GM23338 (cell line): ENCODE results near the gene CTNS. TPM values are rescaled to one million over a fixed set of nuclear protein-coding genes. Genes with fewer than 3 reads are reported as not detected.
A peak's percentile ranks its signal among the peaks of the same experiment; 100 is the strongest.

Experiments used
- ATAC-seq: fragments of 200-7000 bp; cut with Tn5 transposase; 3 replicates; pipeline ENCODE4 v1.9.1; 2020
- DNase-seq: peaks from one replicate; pipeline ENCODE4 v3.0.0-alpha.2; 2015; ENCODE audit warnings: low spot score
- H2AFZ ChIP-seq: fragments of 200-600 bp; sonication (generic); 2 replicates; pipeline ENCODE4 v1.8.0; 2016; ENCODE audit warnings: antibody characterized with exemption, mild to moderate bottlenecking, moderate library complexity
- H3F3A ChIP-seq: fragments of 200-600 bp; sonication (generic); replicated peaks from 2 replicates; pipeline ENCODE4 v1.8.0; 2017; ENCODE audit warnings: antibody characterized with exemption, mixed run types, low read depth
- H3K27ac ChIP-seq: fragments of 200-600 bp; sonication (generic); 2 replicates; pipeline ENCODE4 v1.6.1; 2016; ENCODE audit warnings: low read depth
- H3K27me3 ChIP-seq: fragments of 200-600 bp; sonication (generic); 2 replicates; pipeline ENCODE4 v1.8.0; 2016; ENCODE audit warnings: mild to moderate bottlenecking, mixed run types, moderate library complexity; ENCODE audit not compliant: insufficient read depth
- H3K36me3 ChIP-seq: fragments of 200-600 bp; sonication (generic); 2 replicates; pipeline ENCODE4 v1.8.0; 2016; ENCODE audit warnings: mild to moderate bottlenecking; ENCODE audit not compliant: insufficient read depth
- H3K4me1 ChIP-seq: fragments of 200-600 bp; sonication (generic); 2 replicates; pipeline ENCODE4 v1.8.0; 2016; ENCODE audit warnings: mild to moderate bottlenecking, moderate library complexity; ENCODE audit not compliant: insufficient read depth
- H3K4me2 ChIP-seq: fragments of 200-600 bp; sonication (generic); 2 replicates; pipeline ENCODE4 v1.7.1; 2017; ENCODE audit warnings: mixed run types
- H3K4me3 ChIP-seq: fragments of 200-600 bp; sonication (generic); 2 replicates; pipeline ENCODE4 v1.6.1; 2016; ENCODE audit warnings: mixed run types
- H3K79me2 ChIP-seq: fragments of 200-600 bp; sonication (generic); replicated peaks from 2 replicates; pipeline ENCODE4 v1.8.0; 2017; ENCODE audit warnings: mild to moderate bottlenecking; ENCODE audit not compliant: insufficient read depth
- H3K9me2 ChIP-seq: fragments of 200-600 bp; sonication (generic); 2 replicates; pipeline ENCODE4 v1.8.0; 2017; ENCODE audit not compliant: insufficient read depth
- H4K20me1 ChIP-seq: fragments of 200-600 bp; sonication (generic); replicated peaks from 2 replicates; pipeline ENCODE4 v1.8.0; 2017; ENCODE audit warnings: mild to moderate bottlenecking; ENCODE audit not compliant: insufficient read depth
- H3K27ac Mint-ChIP-seq: 2 replicates; pipeline ENCODE4 v1.8.0; 2020; ENCODE audit warnings: inconsistent platforms, mild to moderate bottlenecking, moderate library complexity, mixed read lengths
- H3K27me3 Mint-ChIP-seq: 3 replicates; pipeline ENCODE4 v1.8.0; 2022; ENCODE audit warnings: low read depth, mild to moderate bottlenecking, moderate library complexity, mixed read lengths, inconsistent platforms; ENCODE audit not compliant: insufficient read depth, poor library complexity
- H3K36me3 Mint-ChIP-seq: 3 replicates; pipeline ENCODE4 v1.8.0; 2021; ENCODE audit warnings: low read depth, mild to moderate bottlenecking, inconsistent platforms, moderate library complexity, mixed read lengths
- H3K4me1 Mint-ChIP-seq: 3 replicates; pipeline ENCODE4 v1.8.0; 2020; ENCODE audit warnings: mild to moderate bottlenecking, inconsistent platforms, mixed read lengths
- H3K4me3 Mint-ChIP-seq: 3 replicates; pipeline ENCODE4 v1.8.0; 2021; ENCODE audit warnings: moderate library complexity, mild to moderate bottlenecking, inconsistent platforms, mixed read lengths
- H3K9me3 Mint-ChIP-seq: 3 replicates; pipeline ENCODE4 v1.8.0; 2020; ENCODE audit warnings: moderate library complexity, mild to moderate bottlenecking, inconsistent platforms, mixed read lengths
- CREB1 ChIP-seq: fragments of 250-450 bp; sonication (Bioruptor Pico); IDR thresholded peaks from 2 replicates; pipeline ENCODE4 v1.5.0; 2020; ENCODE audit warnings: low read depth, mild to moderate bottlenecking, moderate library complexity
- EZH2 ChIP-seq: fragments of 200-600 bp; sonication (generic); IDR thresholded peaks from one replicate; pipeline ENCODE4 v1.8.0; 2017; ENCODE audit warnings: antibody characterized with exemption, mild to moderate bottlenecking, low read depth; ENCODE audit not compliant: unreplicated experiment
- EZH2phosphoT487 ChIP-seq: fragments of 200-600 bp; sonication (generic); IDR thresholded peaks from one replicate; pipeline ENCODE4 v1.8.1; 2018; ENCODE audit warnings: antibody characterized with exemption; ENCODE audit not compliant: unreplicated experiment
- JUNB ChIP-seq: IDR thresholded peaks from one replicate; pipeline ENCODE4 v1.6.1; 2016; ENCODE audit warnings: antibody characterized with exemption; ENCODE audit not compliant: unreplicated experiment
- NANOG ChIP-seq: IDR thresholded peaks from 2 replicates; pipeline ENCODE4 v1.6.1; 2016; ENCODE audit warnings: antibody characterized with exemption, borderline replicate concordance
- POLR2AphosphoS5 ChIP-seq: IDR thresholded peaks from 2 replicates; pipeline ENCODE4 v1.6.1; 2016; ENCODE audit warnings: antibody characterized with exemption, low read depth
- ZNF114 ChIP-seq: fragments of 250-450 bp; sonication (Bioruptor Pico); IDR thresholded peaks from 2 replicates; pipeline ENCODE4 v1.5.0; 2020; ENCODE audit warnings: mild to moderate bottlenecking, moderate library complexity
- ZNF331 ChIP-seq: fragments of 250-450 bp; sonication (Bioruptor Pico); IDR thresholded peaks from 2 replicates; pipeline ENCODE4 v1.5.0; 2020; ENCODE audit warnings: low read depth, mild to moderate bottlenecking, moderate library complexity
- polyA plus RNA-seq: library from polyadenylated mRNA; unstranded; fragments of >200 nt; fragmentation: Nextera tagmentation; extraction: Ambion mirVana; gene quantifications from 2 replicates; pipeline ENCODE4 v1.2.1, GENCODE V29; 2016
- total RNA-seq: library from RNA; depleted of rRNA; stranded (reverse); fragments of >200 nt; shearing (Covaris generic); gene quantifications from 2 replicates; pipeline ENCODE4 v1.2.3, GENCODE V29; 2014
- TF ChIP-seq, protein P1 (sequence below): IDR thresholded peaks from 2 replicates; pipeline ENCODE4 v1.6.1; 2016; ENCODE audit warnings: antibody characterized with exemption
- TF ChIP-seq, protein P2 (sequence below): IDR thresholded peaks from one replicate; pipeline ENCODE4 v1.6.1; 2018; ENCODE audit warnings: antibody characterized with exemption; ENCODE audit not compliant: unreplicated experiment
- TF ChIP-seq, protein P3 (sequence below), 2 experiments: fragments of 200-600 bp in 1 of 2; sonication (generic) in 1 of 2; conservative IDR thresholded peaks; 2 replicates each; pipeline versions ENCODE4 v1.5.1 to v1.6.1; 2016 to 2017; ENCODE audit warnings: antibody characterized with exemption in 2 of 2, low read depth in 2 of 2, mild to moderate bottlenecking in 2 of 2, moderate library complexity in 1 of 2

CTNS gene
- total and polyA plus RNA-seq, 2 experiments from 2014 or later, result 5.9 to 21.8 TPM

DNA sequence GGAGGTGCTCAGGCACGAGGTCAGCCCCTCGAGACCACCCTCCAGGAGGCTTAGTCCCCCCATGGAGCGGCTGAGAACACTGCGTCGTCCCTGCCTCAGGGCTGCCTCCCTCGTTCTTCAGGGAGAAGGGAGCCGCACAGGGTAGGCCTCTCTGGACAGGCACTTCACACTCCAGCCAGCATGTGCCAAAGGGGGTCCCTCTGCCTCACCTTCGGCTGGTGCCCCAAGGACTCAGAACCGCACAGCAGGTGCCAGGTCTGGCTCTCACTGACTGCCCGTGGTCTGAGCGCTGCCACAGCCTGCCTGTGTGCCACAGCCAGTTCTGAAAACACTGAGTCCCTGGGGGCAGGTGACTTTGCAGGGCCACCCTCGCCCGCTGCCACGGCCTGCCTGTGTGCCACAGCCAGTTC, 52.3 kb downstream of the CTNS start:
- Mint-ChIP-seq H3K27ac (no peak overlapping the region), H3K9me3 (no peaks in the 10 kb centered on the region), H3K4me1 (peaks cover 10% of the 10 kb centered on the region), H3K36me3 (no peaks in the 10 kb centered on the region), H3K27me3 (peaks cover 4% of the 10 kb centered on the region), H3K4me3 (no peak overlapping the region)
- no peaks in the 10 kb centered on the region for H3K36me3 ChIP-seq
- TF ChIP-seq EZH2, result no peak
- no peak for TF ChIP-seq EZH2phosphoT487
- no peak for TF ChIP-seq ZNF331
- TF ChIP-seq, protein P1, sequence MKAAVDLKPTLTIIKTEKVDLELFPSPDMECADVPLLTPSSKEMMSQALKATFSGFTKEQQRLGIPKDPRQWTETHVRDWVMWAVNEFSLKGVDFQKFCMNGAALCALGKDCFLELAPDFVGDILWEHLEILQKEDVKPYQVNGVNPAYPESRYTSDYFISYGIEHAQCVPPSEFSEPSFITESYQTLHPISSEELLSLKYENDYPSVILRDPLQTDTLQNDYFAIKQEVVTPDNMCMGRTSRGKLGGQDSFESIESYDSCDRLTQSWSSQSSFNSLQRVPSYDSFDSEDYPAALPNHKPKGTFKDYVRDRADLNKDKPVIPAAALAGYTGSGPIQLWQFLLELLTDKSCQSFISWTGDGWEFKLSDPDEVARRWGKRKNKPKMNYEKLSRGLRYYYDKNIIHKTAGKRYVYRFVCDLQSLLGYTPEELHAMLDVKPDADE, result no peak
- TF ChIP-seq POLR2AphosphoS5, result no peak
- TF ChIP-seq NANOG, result no peak
- no peak for TF ChIP-seq ZNF114 (CRISPR knock-in tag)
- no peak for TF ChIP-seq JUNB
- no peak for TF ChIP-seq CREB1 (CRISPR knock-in tag)
- DNase-seq (no peak), ATAC-seq (no peak; the same call in 2 of the 3 replicates)
- H3K27me3 ChIP-seq, result no peaks in the 10 kb centered on the region
- H3K4me3 ChIP-seq, result no peak overlapping the region
- H3K79me2 ChIP-seq, result no peaks in the 10 kb centered on the region
- H2AFZ ChIP-seq, result no peak overlapping the region
- H3F3A ChIP-seq, result peaks cover 6% of the 10 kb centered on the region
- H3K4me1 ChIP-seq, result no peaks in the 10 kb centered on the region
- no peaks in the 10 kb centered on the region for H4K20me1 ChIP-seq
- H3K27ac ChIP-seq, result no peak overlapping the region
- H3K9me2 ChIP-seq, result no peaks in the 10 kb centered on the region
- H3K4me2 ChIP-seq, result no peak overlapping the region

DNA sequence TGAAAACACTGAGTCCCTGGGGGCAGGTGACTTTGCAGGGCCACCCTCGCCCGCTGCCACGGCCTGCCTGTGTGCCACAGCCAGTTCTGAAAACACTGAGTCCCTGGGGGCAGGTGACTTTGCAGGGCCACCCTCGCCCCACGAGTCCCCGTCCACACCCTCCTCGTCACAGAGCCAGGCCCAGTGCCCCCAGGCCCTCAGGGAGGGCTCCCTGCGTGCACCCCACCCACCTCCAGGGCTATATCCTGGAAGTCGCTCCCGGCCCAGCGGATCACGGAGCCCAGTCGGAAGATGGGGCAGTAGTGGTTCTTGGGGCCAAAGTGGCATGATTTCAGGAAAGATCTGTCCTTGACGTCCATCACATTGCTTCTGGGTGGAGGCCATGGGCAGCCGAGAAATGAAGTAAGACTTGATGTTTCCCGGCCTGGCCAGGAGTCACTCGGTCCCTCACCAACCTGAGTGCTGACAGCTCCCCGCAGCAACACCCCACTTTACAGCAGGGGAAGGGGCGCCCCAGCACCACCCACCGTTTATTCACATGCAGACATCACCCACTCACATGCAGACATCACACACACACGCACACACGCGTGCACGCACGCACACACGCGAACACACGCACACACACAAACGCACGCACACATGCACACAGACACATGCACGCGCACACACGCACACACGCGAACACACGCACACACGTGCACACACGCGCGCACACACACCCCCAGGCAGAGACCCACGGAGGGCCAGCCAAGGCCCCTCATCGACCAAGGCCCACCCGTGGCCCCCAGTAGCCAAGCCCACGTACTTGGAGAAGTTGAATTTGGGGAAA, 52.9 kb downstream of the CTNS start:
- H4K20me1 ChIP-seq, result no peaks in the 10 kb centered on the region
- peaks cover 2% of the 10 kb centered on the region for H3K27me3 ChIP-seq
- Mint-ChIP-seq H3K4me3 (no peak overlapping the region), H3K36me3 (no peaks in the 10 kb centered on the region), H3K9me3 (no peaks in the 10 kb centered on the region), H3K27me3 (peaks cover 7% of the 10 kb centered on the region), H3K27ac (0 out of 2 replicates have a peak overlapping the region, but pooled peaks have one; percentile 7), H3K4me1 (peaks cover 13% of the 10 kb centered on the region)
- no peak overlapping the region for H3K27ac ChIP-seq
- TF ChIP-seq, protein P2, sequence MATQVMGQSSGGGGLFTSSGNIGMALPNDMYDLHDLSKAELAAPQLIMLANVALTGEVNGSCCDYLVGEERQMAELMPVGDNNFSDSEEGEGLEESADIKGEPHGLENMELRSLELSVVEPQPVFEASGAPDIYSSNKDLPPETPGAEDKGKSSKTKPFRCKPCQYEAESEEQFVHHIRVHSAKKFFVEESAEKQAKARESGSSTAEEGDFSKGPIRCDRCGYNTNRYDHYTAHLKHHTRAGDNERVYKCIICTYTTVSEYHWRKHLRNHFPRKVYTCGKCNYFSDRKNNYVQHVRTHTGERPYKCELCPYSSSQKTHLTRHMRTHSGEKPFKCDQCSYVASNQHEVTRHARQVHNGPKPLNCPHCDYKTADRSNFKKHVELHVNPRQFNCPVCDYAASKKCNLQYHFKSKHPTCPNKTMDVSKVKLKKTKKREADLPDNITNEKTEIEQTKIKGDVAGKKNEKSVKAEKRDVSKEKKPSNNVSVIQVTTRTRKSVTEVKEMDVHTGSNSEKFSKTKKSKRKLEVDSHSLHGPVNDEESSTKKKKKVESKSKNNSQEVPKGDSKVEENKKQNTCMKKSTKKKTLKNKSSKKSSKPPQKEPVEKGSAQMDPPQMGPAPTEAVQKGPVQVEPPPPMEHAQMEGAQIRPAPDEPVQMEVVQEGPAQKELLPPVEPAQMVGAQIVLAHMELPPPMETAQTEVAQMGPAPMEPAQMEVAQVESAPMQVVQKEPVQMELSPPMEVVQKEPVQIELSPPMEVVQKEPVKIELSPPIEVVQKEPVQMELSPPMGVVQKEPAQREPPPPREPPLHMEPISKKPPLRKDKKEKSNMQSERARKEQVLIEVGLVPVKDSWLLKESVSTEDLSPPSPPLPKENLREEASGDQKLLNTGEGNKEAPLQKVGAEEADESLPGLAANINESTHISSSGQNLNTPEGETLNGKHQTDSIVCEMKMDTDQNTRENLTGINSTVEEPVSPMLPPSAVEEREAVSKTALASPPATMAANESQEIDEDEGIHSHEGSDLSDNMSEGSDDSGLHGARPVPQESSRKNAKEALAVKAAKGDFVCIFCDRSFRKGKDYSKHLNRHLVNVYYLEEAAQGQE, result no peak
- TF ChIP-seq, protein P3, sequence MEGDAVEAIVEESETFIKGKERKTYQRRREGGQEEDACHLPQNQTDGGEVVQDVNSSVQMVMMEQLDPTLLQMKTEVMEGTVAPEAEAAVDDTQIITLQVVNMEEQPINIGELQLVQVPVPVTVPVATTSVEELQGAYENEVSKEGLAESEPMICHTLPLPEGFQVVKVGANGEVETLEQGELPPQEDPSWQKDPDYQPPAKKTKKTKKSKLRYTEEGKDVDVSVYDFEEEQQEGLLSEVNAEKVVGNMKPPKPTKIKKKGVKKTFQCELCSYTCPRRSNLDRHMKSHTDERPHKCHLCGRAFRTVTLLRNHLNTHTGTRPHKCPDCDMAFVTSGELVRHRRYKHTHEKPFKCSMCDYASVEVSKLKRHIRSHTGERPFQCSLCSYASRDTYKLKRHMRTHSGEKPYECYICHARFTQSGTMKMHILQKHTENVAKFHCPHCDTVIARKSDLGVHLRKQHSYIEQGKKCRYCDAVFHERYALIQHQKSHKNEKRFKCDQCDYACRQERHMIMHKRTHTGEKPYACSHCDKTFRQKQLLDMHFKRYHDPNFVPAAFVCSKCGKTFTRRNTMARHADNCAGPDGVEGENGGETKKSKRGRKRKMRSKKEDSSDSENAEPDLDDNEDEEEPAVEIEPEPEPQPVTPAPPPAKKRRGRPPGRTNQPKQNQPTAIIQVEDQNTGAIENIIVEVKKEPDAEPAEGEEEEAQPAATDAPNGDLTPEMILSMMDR (conservative IDR thresholded peaks at IDR 0.05; ENCODE audit: low read depth in 2 of 2), result peak in 1 of 2 experiments; percentile 13; a peak in 1 of 4 replicates
- DNase-seq, result no peak
- H3K9me2 ChIP-seq, result no peaks in the 10 kb centered on the region
- H2AFZ ChIP-seq, result no peak overlapping the region
- H3K79me2 ChIP-seq, result no peaks in the 10 kb centered on the region
- peaks cover 5% of the 10 kb centered on the region; the same call in 1 of the 2 replicates for H3K4me1 ChIP-seq
- H3K4me2 ChIP-seq, result no peak overlapping the region
- no peak overlapping the region for H3K4me3 ChIP-seq
- H3K36me3 ChIP-seq, result no peaks in the 10 kb centered on the region
- no peak for ATAC-seq
- peaks cover 6% of the 10 kb centered on the region for H3F3A ChIP-seq
